Right lobe of liver (tissue), 6 donors: ENCODE data around the gene WNT1. TPM values are rescaled to one million over a fixed set of nuclear protein-coding genes. Genes with fewer than 3 reads are reported as not detected.

Experiments used
- ATAC-seq, 4 donors: fragments of 200-7000 bp; cut with Tn5 transposase; one replicate each; pipeline ENCODE4 v1.9.1; 2020; ENCODE audit warnings: mild to moderate bottlenecking in 4 of 4, moderate library complexity in 4 of 4
- DNase-seq, 3 donors: peaks; one replicate each; pipeline ENCODE4 v3.0.0-alpha.2; 2020
- H3K27ac ChIP-seq, 3 donors: fragments of 200-600 bp; one replicate each; pipeline ENCODE4 v1.8.0; 2022
- H3K27me3 ChIP-seq, 2 donors: fragments of 200-600 bp; one replicate each; pipeline ENCODE4 v1.8.0; 2022
- H3K36me3 ChIP-seq, 4 donors: fragments of 200-600 bp; sonication (generic) in 1 of 4; one replicate each; pipeline versions ENCODE4 v1.5.1 to v1.8.0; 2017 to 2022; ENCODE audit warnings: control low read depth in 1 of 4
- H3K4me1 ChIP-seq, 4 donors: fragments of 200-600 bp; sonication (generic) in 1 of 4; one replicate each; pipeline versions ENCODE4 v1.5.1 to v1.8.0; 2017 to 2022; ENCODE audit warnings: control low read depth in 1 of 4
- H3K4me3 ChIP-seq, 3 donors: fragments of 200-600 bp; one replicate each; pipeline ENCODE4 v1.8.0; 2022
- H3K9me3 ChIP-seq, 4 donors: fragments of 200-600 bp; sonication (generic) in 1 of 4; one replicate each; pipeline versions ENCODE4 v1.5.1 to v1.8.0; 2017 to 2022; ENCODE audit warnings: control low read depth in 1 of 4
- POLR2A ChIP-seq: fragments of 450-650 bp; IDR thresholded peaks from one replicate; pipeline ENCODE4 v1.6.1; 2017; ENCODE audit warnings: antibody characterized with exemption, mild to moderate bottlenecking
- WGBS: methylation state at CpG from one replicate; pipeline ENCODE4 v1.1.6; 2018; ENCODE audit warnings: low coverage, low lambda C conversion rate; ENCODE audit not compliant: insufficient coverage; ENCODE audit errors: missing lambda C conversion rate; 5-methylcytosine and 5-hydroxymethylcytosine counted together
- intact Hi-C, 2 donors: fragments of 100-400 bp; cut with DNase I; formaldehyde crosslinking; loops; one replicate each; pipeline versions ENCODE4 v1.11.2 to v1.14.1; 2022
- total RNA-seq, 6 experiments: library from RNA; depleted of rRNA in 2 of 6; stranded (reverse); fragments of >200 nt in 2 of 6; fragmentation: NEBNext Ultra II Directional in 3 of 6; extraction: Animal tissue kit (Norgen Biotek cat#: 25700) in 3 of 6; gene quantifications; one replicate each; pipeline versions ENCODE4 v1.1.0 to v1.2.4, GENCODE V29; 2016 to 2023
- TF ChIP-seq, protein P1 (sequence below), 4 donors: fragments of 200-600 bp in 3 of 4; fragments of 450-650 bp in 1 of 4; IDR thresholded peaks; one replicate each; pipeline versions ENCODE4 v1.5.1 to v1.8.0; 2016 to 2022; ENCODE audit warnings: antibody characterized with exemption in 4 of 4, mild to moderate bottlenecking in 2 of 4
- donor health status: DM: no; HTN: yes; CAD: no.
- donor health status: DM: no; HTN: no; CAD: no.
- donor health status: DM: no; HTN: no; CAD: no.
- donor health status: DM: no; HTN: yes; CAD: no.
- donor health status: DM: no; HTN: yes; CAD: no.

The WNT1 gene
- total RNA-seq, 6 experiments from 2014 or later: not detected

DNA sequence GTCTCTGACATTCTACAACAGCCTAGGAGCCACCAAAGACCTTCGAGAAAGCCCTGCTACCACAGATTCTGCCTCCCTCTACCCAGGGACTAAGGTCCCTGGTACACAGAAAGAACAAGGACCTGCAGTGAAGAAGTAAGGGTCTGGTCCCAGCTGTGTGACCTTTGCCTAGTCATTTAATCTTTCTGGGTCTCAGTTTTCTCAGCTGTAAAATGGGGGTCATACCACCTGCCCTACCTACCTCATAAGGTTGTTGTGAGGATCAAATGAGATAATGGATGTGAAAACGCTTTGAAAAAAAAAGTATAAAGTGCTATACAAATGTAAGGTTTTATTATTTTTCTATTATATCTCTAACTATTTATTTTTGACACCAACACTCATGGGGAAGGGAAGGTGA is 45.7 kb downstream of the WNT1 start:
- Histone ChIP-seq H3K36me3 (peaks cover 4 to 76% (median 26%) of the 10 kb centered on the region in 4 donors), H3K27me3 (no peaks in the 10 kb centered on the region), H3K27ac (no peak overlapping the region), H3K4me3 (no peak overlapping the region), H3K9me3 (no peaks in the 10 kb centered on the region), H3K4me1 (no peaks in the 10 kb centered on the region)
- DNase-seq (no peak), ATAC-seq (no peak)
- 95% methylated on average over 2 of the region's 2 CpGs for WGBS
- TF ChIP-seq POLR2A: no peak
- TF ChIP-seq, protein P1, sequence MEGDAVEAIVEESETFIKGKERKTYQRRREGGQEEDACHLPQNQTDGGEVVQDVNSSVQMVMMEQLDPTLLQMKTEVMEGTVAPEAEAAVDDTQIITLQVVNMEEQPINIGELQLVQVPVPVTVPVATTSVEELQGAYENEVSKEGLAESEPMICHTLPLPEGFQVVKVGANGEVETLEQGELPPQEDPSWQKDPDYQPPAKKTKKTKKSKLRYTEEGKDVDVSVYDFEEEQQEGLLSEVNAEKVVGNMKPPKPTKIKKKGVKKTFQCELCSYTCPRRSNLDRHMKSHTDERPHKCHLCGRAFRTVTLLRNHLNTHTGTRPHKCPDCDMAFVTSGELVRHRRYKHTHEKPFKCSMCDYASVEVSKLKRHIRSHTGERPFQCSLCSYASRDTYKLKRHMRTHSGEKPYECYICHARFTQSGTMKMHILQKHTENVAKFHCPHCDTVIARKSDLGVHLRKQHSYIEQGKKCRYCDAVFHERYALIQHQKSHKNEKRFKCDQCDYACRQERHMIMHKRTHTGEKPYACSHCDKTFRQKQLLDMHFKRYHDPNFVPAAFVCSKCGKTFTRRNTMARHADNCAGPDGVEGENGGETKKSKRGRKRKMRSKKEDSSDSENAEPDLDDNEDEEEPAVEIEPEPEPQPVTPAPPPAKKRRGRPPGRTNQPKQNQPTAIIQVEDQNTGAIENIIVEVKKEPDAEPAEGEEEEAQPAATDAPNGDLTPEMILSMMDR (IDR thresholded peaks at IDR 0.05): no peak
- intact Hi-C loops: no loop called here

GRCh38 chr12:49024543-49024942 is 46.4 kb downstream of the WNT1 start:
- Histone ChIP-seq H3K4me1 (no peaks in the 10 kb centered on the region), H3K27me3 (no peaks in the 10 kb centered on the region), H3K4me3 (no peak overlapping the region), H3K9me3 (no peaks in the 10 kb centered on the region), H3K36me3 (peaks cover 4 to 79% (median 27%) of the 10 kb centered on the region in 4 donors), H3K27ac (no peak overlapping the region)
- TF ChIP-seq, protein P1 (IDR thresholded peaks at IDR 0.05): no peak
- no peak for TF ChIP-seq POLR2A
- 86% methylated on average over 8 of the region's 12 CpGs for WGBS
- intact Hi-C loops: no loop called here
- no peak for ATAC-seq
- DNase-seq: no peak

GRCh38 chr12:49025463-49025862 is 47.3 kb downstream of the WNT1 start:
- Histone ChIP-seq H3K9me3 (no peaks in the 10 kb centered on the region), H3K4me3 (no peak overlapping the region), H3K36me3 (peaks cover 4 to 83% (median 29%) of the 10 kb centered on the region in 4 donors), H3K4me1 (no peaks in the 10 kb centered on the region), H3K27me3 (no peaks in the 10 kb centered on the region), H3K27ac (no peak overlapping the region)
- ATAC-seq (no peak), DNase-seq (no peak)
- TF ChIP-seq, protein P1 (IDR thresholded peaks at IDR 0.05): no peak
- no peak for TF ChIP-seq POLR2A
- 90% methylated on average over 4 of the region's 4 CpGs for WGBS
- intact Hi-C loops: no loop called here

DNA sequence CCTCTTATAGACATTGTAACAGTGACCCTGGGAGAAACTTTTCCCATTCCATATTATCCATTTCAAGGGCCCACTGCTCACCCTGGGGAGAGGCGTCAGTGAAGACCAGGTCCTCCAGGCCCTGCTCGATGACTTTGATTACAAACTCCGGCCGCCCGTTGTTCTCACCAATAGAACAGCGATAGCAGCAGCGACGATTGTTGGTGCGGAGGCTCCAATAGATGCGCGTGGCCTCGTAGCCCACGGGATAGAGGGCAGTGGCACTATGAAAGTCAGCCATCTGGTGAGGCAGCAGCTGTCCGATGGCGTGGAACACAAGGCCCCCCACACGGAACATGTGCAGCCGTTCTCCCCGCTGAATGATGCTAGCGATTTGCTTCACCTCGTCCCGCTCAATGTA is 48.0 kb downstream of the WNT1 start:
- no peak for ATAC-seq
- Histone ChIP-seq H3K4me3 (no peak overlapping the region), H3K27me3 (no peaks in the 10 kb centered on the region), H3K4me1 (no peaks in the 10 kb centered on the region), H3K9me3 (no peaks in the 10 kb centered on the region), H3K36me3 (peaks cover 4 to 83% (median 29%) of the 10 kb centered on the region in 4 donors), H3K27ac (no peak overlapping the region)
- no peak for DNase-seq
- intact Hi-C loops: no loop called here
- no CpG with 5 or more reads among the region's 21 CpGs for WGBS
- TF ChIP-seq POLR2A: no peak
- TF ChIP-seq, protein P1 (IDR thresholded peaks at IDR 0.05): no peak
